NCI-H1092 (cell line): ENCODE measurements around the gene PPP1R12C.
A peak's percentile ranks its signal among the peaks of the same experiment; 100 is the strongest.
"Not testable (repeated sequence)": the region's sequence is repeated elsewhere in the genome, so short reads cannot be mapped to it uniquely, and the experiment has no call there.

Experiments used
- DNase-seq: peaks from one replicate; lab custom pipeline; 2025; lab: John Stamatoyannopoulos, UW

Gene PPP1R12C

GRCh38 chr19:55071129-55071502, 46.3 kb downstream of the PPP1R12C start:
- DNase-seq, result no peak

GRCh38 chr19:55070466-55071128, 46.8 kb downstream of the PPP1R12C start:
- DNase-seq, result no peak

- DNase-seq, result no peak
These were observed 47.6 kb downstream of the PPP1R12C start for GRCh38 chr19:55069865-55070197.

GRCh38 chr19:55068950-55069864, 48.2 kb downstream of the PPP1R12C start:
- DNase-seq, result no peak

GRCh38 chr19:55067869-55068268, 49.6 kb downstream of the PPP1R12C start:
- no peak for DNase-seq

- DNase-seq, result no peak
These were observed 51.2 kb downstream of the PPP1R12C start for GRCh38 chr19:55066107-55066709.

- not testable (repeated sequence) for DNase-seq
These were observed 51.9 kb downstream of the PPP1R12C start for GRCh38 chr19:55065516-55065915.

GRCh38 chr19:55063492-55063843, 54.0 kb downstream of the PPP1R12C start:
- DNase-seq, result no peak

- peak; percentile 89 for DNase-seq
These were observed 54.5 kb downstream of the PPP1R12C start, which contains the start of gene RDH13 for GRCh38 chr19:55062735-55063491. TSS of gene RDH13 (minus strand) at chr19:55063148. CDS start at chr19:55063032, 116 bp downstream.

- DNase-seq, result not testable (repeated sequence)
These were observed 57.1 kb downstream of the PPP1R12C start for GRCh38 chr19:55060287-55060686.

GRCh38 chr19:55058781-55059610, 58.4 kb downstream of the PPP1R12C start:
- DNase-seq, result no peak

GRCh38 chr19:55056827-55057226, 60.6 kb downstream of the PPP1R12C start:
- no peak for DNase-seq

GRCh38 chr19:55053735-55054134, 63.7 kb downstream of the PPP1R12C start:
- no peak for DNase-seq

- DNase-seq, result no peak
These were observed 66.5 kb downstream of the PPP1R12C start for GRCh38 chr19:55050749-55051532.

- DNase-seq, result no peak
These were observed 69.0 kb downstream of the PPP1R12C start for GRCh38 chr19:55048446-55048845.

- DNase-seq, result no peak
These were observed 69.5 kb downstream of the PPP1R12C start for GRCh38 chr19:55047951-55048350.

- DNase-seq, result no peak
These were observed 70.3 kb downstream of the PPP1R12C start for GRCh38 chr19:55046975-55047622.

GRCh38 chr19:55044771-55045716, 72.4 kb downstream of the PPP1R12C start:
- no peak for DNase-seq

GRCh38 chr19:55044286-55044685, 73.2 kb downstream of the PPP1R12C start:
- DNase-seq, result no peak
